Cerebellar nuclear complex (tissue), 1 donor: ENCODE data around the gene AKR1C2.
"Not testable (repeated sequence)": the region's sequence is repeated elsewhere in the genome, so short reads cannot be mapped to it uniquely, and the experiment has no call there.

ENCODE experiments used
- DNase-seq, 2 experiments: peaks; one replicate each; lab custom pipeline; 2025; lab: John Stamatoyannopoulos, UW

The AKR1C2 gene

DNA sequence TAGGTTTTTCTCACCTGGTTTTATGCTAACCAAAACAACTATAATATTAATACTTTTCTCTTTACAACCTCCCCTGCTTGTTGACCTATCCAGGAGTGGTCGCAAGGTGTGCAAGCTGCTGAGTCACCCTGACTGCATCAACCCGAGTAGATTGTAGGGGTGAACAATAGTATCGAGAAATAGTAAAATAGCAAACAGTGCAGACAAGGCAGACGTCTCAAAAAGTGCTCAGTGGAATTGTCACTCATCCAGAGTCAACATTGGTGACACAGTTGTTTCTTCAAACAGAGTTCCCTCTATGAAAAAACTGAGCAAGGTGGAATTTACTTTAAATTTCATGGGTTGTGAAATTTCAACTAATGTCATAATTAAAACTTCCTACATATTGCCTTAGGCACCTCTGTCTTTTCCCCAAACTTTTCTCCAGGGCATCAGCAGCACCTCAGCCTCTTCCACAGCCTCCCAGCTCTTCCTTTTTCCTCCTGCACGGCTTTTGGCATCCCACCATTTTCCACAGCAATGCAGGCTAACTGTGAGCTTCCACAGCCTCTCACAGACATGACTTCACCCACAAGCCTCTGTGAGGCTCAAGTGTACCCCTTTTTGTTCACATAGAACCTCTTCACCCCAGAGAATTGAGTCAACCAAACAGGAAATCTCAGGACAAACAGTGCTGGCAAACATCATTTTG lies 46.6 kb downstream of the AKR1C2 start:
- DNase-seq = not testable (repeated sequence)

DNA sequence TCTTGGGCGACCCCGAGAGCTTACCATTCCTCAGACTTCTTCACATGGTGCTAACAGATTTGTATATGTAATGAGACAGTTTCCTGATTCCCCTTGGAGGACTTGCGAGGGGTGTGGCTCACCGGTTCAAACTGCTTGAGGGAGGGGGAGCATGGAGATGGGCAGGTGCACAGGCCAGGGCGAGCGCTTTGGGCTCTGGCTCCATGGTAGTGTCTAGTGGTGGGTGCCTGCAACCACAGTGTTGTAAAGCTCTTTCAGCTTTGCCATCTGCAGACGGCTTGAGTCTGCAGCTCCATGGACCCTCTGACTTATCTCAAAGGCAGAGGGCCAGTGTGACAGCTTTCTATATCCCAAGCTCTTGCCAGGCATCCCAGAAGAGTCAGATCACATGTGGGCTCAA lies 47.6 kb downstream of the AKR1C2 start:
- not testable (repeated sequence) for DNase-seq

DNA sequence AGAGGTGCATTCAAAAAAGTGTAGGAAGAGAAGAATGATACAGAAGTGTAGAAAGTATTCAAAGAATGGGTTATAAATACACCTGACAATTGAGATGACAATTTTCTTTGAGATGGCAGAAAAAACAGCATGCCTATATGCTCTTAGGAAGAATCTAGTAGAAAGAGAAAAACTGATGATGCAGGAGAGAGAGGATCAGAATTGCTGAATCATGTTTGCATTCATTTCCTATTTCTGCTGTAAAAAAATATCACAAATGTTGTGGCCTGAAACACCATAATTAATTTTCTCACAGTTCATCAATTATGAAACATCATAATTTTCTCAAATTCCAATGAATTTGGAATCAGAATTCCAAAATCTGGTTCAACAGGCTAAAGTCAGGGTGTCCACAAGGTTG lies 50.3 kb downstream of the AKR1C2 start:
- DNase-seq = no peak

DNA sequence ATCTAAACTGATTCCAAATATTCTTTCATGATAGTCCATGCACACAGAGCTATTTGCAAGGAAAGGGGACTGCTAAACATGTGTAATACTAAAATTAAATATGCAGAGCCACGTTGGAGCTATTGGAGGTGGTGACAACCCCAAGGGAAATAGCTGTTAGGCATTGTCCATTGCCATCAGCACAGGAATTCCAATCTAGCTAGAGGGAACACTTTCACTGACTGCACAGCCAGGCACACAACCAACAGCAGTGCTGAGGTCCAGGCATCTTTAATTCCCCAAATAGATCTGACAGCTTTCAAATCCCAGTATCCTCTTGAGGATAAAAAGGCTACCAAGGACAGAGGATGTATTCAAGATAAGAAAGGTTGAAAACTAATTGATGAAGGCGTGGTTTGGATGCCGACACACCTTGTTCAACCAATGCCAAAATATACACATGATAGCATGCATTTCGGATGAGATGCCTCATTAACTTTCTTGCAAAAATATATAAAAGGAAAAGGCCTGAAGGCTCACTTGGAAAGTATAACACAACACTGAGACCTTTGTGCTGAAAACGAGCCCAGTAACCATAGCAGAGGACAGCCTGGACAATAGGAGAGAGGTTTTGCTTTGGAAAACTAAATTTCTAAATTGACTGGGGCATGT lies 52.0 kb downstream of the AKR1C2 start:
- not testable (repeated sequence) for DNase-seq

DNA sequence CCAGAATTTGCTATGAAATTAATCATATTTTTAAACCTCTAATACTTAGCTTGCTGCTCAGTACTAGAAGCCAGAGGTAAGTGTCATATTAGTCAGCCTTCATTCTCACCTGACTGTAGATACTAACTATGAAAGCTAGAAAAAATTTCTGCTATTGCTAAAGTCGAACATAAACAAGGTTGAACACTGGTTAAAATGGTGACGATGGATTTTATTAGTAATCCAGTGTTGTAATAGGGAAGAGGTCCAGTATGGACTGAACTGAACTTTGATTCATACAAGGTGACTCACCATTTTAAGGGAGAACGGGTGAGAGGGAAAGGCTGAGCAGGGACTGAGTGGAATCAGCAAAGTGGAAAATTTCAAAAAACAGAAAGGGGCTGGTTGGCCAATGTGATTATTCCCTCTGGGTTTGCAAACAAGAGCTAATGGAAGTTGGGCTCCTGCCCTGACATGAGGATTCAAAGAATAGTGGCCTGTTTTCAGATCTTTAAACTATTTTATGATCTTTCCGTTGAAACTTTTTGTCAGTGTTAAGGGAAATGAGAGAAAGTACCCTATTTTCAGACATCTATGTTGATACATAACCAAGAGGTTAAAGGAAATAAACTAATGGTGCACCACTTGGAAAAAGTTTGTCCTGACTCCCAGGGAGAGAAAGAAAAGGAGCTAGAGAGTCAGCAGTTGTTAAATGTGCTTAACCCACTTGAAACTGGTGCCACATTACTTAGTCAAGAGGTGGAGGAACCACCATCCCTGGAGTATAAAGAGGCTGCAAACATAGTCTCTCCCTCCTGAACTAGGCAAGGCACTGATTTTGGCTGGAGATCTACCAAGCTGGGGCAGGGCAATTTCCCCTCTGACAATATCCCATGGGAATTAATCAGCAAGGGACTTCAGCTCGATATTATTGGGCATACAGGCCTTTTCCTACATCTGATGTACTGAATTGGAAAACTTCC lies 55.7 kb downstream of the AKR1C2 start:
- DNase-seq = no peak

DNA sequence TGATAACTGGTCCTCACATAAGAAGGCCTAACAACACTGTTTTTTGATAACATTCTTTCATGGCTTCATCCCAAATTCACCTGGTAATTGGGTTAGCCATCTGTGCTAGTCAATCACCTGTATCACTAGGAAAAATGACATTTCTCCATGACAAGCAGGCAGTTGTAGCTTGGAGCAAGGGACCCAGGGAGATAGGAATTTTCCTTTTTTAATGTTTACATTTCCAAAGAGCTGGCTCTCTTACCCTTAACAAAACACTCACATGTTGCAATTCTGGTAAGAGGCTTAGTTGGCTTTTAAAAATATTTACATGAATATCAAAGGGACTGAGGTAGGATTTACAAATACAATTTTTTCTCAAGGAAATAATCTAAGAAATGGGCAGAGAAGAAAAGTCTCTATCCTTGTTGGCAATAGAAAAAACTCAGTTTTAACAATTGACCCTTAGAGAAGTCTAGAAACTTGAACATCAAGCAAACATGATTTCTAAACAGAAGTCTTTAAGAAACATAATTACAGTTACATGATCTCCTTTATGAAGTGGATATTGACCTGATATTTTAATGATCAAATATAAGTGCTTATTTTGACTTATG lies 56.5 kb downstream of the AKR1C2 start:
- no peak for DNase-seq

DNA sequence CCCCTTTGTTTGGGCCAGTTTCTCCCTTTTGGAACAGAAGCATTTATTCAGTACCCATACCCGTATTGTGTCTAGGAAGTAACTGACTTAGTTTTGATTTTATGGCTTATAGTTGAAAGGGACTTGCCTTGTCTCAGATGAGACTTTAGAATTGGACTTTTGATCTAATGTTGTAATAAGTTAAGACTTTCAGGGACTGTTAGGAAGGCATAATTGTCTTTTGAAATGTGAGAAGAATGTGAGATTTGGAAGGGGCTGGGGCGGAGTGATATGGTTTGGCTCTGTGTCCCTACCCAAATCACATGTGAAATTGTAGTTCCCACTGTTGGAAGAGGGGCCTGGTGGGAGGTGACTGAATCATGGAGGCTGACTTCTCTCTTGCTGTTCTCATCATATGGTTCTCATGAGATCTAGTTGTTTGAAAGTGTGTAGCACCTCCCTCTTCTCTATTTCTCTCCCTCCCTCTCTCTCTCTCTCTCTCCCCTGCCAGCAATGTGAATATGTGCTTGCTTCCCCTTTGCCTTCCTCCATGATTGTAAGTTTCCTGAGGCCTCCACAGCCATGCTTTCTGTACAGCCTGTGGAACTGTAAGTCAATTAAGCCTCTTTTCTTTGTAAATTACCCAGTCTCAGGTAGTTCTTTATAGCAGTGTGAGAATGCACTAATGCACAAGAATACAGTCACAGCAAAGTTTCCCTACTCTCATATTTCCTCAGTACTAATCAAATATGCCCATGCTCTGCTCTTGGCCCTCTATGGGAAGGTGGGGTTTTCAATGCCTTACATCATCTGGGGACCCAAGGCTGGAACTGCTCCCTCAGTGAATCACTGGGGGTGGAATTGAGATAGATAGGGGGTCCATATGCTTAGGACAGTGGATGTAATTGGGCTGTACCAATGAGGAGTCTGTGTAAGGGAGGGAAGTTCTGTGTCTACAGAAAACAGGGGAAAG lies 57.6 kb downstream of the AKR1C2 start:
- DNase-seq = no peak

DNA sequence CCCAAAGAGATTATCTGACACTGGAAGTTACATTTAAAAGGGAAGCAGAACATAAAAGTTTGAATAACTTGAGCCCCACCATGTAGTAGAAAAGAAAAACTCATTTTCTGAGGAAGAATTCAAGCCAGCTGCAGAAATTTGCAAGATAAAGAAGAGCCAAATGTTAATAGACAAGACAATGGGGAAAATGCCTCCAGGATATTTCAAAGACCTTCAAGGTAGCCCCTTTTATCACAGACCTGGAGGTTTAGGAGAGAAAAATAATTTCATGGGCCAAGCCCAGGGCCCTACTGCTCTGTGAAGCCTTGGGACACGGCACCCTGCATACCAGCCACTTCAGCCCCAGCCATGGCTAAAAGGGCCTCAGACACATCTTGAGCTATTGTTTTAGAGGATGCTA lies 58.8 kb downstream of the AKR1C2 start:
- DNase-seq = no peak

DNA sequence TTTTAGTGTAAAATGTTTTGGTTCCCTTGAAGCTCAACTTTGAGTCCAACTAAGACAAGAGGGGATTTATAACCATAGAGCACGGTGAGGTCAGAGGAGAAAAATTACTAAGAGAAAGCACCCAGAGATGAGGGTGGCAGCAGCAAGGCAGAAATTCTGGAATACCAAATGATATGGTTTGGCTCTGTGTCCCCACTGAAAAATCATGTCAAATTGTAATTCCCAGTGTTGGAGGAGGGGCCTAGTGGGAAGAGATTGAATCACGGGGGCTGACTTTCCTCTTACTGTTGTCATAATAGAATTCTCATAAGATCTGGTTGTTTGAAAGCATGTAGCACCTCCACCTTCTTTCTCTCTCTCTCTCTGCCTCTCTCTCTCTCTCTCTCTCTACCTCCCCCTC lies 59.8 kb downstream of the AKR1C2 start:
- no peak for DNase-seq

DNA sequence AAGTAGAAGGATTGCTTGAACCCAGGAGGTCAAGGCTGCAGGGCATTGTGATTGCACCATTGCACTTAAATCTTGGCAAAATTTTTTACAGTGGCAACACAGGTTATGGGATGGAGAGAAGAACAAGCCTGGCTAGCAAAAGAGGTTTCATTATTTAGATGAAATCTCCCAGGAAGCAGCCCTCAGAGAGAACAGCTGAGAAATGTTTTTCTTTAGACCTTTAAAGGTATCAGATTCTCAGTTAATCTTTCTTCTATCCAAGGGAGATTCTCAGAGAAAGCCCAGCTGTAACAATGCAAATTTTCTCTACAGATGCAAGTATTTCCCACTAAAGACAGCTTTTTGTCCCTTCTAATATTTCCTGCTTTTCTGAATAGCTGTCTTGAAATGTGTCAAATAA lies 60.2 kb downstream of the AKR1C2 start:
- DNase-seq = not testable (repeated sequence)

DNA sequence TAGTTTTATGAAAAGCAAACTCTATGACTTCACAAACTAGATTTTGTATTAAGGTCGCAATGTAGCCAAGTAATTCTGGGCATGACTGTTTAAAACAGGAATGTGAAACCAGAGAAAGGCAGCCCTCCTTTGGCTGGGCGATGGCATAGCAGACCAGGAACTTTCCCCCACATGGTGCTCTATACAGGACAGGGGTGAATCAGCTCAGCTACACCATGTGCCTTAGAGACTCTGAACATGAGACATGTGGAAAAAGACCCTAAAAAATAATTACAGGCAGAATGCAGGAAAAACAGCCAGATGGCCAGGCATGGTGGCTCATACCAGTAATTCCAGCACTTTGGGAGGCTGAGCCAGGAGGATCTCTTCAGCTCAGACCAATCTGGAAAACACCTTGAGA lies 60.7 kb downstream of the AKR1C2 start:
- not testable (repeated sequence) for DNase-seq

DNA sequence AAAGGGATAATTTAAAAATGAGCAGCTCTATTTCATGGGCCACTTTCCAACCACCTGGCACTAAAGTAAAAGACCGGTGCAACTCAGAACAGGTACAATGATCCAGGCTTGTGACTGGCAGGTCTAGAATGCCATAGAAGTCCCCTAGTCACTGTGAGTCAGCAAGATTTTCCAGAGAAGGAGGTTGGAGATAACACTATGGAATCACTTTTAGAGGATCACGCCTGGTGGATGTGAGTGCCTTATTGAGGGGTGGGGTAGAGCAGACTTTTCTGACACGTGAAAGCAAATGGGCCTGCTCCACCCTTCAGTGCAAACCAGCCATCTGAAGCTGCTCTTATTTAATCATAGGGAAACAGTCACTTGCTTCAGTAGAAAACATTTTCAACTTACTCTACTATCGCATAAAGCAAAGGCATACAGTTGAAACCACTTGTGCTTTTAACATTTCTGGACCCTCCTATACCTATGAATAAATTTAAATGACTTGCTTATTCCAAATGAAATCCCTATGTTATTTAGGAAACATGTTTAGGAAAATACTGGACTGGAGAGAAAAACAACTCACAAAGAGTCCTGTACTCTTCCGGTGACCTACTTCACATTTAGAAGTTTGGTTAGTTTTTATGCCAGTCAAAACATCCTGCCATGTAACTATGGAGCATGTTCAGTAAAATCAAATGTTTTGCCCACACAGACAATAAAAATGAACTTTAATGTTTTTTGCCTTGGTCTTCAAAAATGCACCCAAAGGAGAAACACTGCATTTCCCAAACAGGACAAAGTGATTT lies 61.9 kb downstream of the AKR1C2 start:
- DNase-seq = no peak

DNA sequence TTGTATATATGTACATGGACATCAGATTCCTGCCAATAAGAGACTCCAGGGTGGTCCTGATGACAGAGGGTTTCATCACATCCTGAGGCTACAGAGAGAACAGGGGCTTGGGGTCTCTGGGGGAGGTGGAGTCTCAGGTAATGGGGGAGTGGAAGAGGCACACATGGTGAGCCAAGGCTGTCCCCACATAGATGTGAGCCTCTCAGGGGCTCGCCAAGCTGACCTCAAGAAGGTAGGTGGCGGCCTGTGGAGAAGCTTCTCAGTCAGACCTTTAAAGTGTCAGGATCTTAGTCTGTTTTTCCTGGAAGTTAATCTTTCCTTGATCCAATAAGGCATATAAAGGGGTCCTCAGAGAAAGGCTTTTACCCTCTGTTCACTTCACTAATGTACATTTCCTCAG lies 62.7 kb downstream of the AKR1C2 start:
- DNase-seq = not testable (repeated sequence)

DNA sequence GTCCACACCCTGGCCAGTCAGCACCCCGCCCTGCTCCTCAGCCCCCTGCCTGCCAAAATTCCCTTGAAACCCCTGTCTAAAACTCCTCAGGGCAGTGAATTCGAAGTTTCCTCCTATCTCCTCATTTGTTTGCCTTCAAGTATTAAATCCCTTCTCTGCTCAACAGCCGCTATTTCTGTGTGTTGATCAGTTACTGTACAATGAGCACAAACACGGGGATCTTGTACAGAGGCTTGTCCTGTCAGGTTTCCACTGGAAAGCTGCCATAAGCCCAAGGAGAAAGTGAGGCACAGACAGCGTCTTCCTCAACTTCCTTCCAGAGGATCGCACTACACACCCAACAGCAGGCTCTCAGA lies 63.6 kb downstream of the AKR1C2 start:
- DNase-seq = not testable (repeated sequence)

DNA sequence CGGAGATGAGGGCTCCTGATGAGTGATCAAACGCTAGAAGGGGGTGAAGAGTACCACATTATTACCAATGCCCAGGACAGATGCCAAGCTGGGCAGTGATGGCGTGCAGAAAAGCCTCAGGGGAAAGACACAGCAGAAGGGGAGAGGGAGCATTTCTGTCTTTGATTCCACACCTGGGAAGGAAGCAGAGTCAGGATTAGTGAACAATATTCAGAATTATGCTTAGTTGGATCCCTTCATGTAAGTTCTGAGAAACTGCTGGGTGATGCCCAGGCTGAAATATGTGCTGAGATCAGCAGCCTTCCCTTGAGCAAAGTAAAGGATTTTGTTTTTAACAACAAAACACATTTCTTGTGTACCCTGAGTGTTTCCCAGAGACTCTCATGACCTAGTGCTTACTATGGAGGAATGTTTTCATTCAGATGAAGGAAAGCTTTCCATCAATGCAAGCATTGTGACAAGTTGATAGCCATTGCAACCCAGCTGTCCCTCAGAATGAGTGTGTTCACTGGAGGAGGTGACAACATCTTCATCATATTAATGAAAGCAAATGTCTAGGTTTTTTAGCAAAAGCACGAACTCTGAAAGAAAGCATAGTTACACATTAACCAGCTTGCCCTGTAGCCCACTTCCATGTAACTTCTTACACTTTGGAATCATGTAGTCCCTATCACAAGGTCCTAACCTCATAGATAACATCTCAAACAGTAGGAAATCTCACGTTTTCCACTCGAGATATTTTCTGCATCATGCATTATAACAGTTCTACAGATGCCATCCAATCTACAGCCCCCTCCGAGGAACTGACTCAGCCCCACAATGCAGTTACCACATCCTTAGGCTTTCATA lies 64.2 kb downstream of the AKR1C2 start:
- DNase-seq = no peak
